Liver (tissue), 3 donors: ENCODE data around the gene STK38L.

Source experiments
- CTCF ChIP-seq: fragments of 150-350 bp; IDR thresholded peaks from 2 replicates; pipeline ENCODE4 v1.5.1; 2017; ENCODE audit warnings: improper control_type of control experiment, low read depth, low read length; ENCODE audit not compliant: missing input control
- MAX ChIP-seq: IDR thresholded peaks from 2 replicates; pipeline ENCODE4 v1.6.1; 2016; ENCODE audit warnings: antibody characterized with exemption
- RAD21 ChIP-seq, 2 donors: IDR thresholded peaks; 2 replicates each; pipeline ENCODE4 v1.6.1; 2016; ENCODE audit warnings: antibody characterized with exemption in 2 of 2, mild to moderate bottlenecking in 2 of 2
- TAF1 ChIP-seq: conservative IDR thresholded peaks from 2 replicates; pipeline ENCODE4 v1.6.1; 2016; ENCODE audit warnings: antibody characterized with exemption, mild to moderate bottlenecking
- YY1 ChIP-seq: IDR thresholded peaks from 2 replicates; pipeline ENCODE4 v1.6.1; 2016; ENCODE audit warnings: antibody characterized with exemption, mild to moderate bottlenecking
- donor health status: healthy.
- donor health status: healthy.

- TF ChIP-seq CTCF (no peak), MAX (no peak), RAD21 (IDR thresholded peaks at IDR 0.05) (no peak), TAF1 (no peak), YY1 (no peak)
These were observed 47.8 kb downstream of the STK38L start for GRCh38 chr12:27291862-27292261.
